ENCODE data around the gene C4BPB.

The C4BPB gene

GRCh38 chr1:207048041-207048440 is 40.6 kb upstream of the C4BPB start:
- H3K36me3 ChIP-seq (ENCODE audit: control insufficient read depth in 4 of 4, insufficient read depth in 4 of 4, low read length in 3 of 4), result peaks cover 8 to 25% (median 16%) of the 10 kb centered on the region in 4 experiments
- 100% methylated on average over 3 of the region's 6 CpGs for WGBS (ENCODE audit: insufficient coverage)
- CTCF ChIA-PET, result interaction anchor here (0.7 to 7.4 kb wide), 6 partner anchors 8 to 42 kb away, joined by 3 to 60 read pairs (median 4); partner anchors contain the start of gene C1orf116
- no peak overlapping the region for H3K4me3 ChIP-seq (ENCODE audit: control insufficient read depth in 1 of 7, extremely low read depth in 1 of 7, insufficient read depth in 4 of 7, low read depth in 2 of 7, low read length in 6 of 7)
- no peak for DNase-seq
- peaks cover 5 to 32% (median 23%) of the 10 kb centered on the region in 4 experiments for H3K4me1 ChIP-seq (ENCODE audit: control extremely low read depth in 1 of 4, control insufficient read depth in 4 of 4, insufficient read depth in 4 of 4, low read length in 3 of 4)
- peak overlapping the region in 1 of 2 experiments; percentile 23 for H3K27ac ChIP-seq (ENCODE audit: insufficient read depth in 1 of 2, low read depth in 1 of 2, low read length in 2 of 2, poor library complexity in 1 of 2, severe bottlenecking in 2 of 2)
- POLR2A ChIA-PET, result no interaction called here
- no peaks in the 10 kb centered on the region for H3K27me3 ChIP-seq (replicated peaks in 2 of 5; ENCODE audit: control insufficient read depth in 4 of 5, insufficient read depth in 5 of 5, low read length in 4 of 5)
- H3K9me3 ChIP-seq (ENCODE audit: control extremely low read depth in 1 of 5, control insufficient read depth in 4 of 5, insufficient read depth in 2 of 5, low read depth in 1 of 5, low read length in 4 of 5), result no peaks in the 10 kb centered on the region

- WGBS (ENCODE audit: insufficient coverage), result 89% methylated on average over 3 of the region's 4 CpGs
- Histone ChIP-seq H3K4me1 (ENCODE audit: control extremely low read depth in 1 of 4, control insufficient read depth in 4 of 4, insufficient read depth in 4 of 4, low read length in 3 of 4) (peaks cover 5 to 38% (median 31%) of the 10 kb centered on the region in 4 experiments), H3K27me3 (replicated peaks in 2 of 5; ENCODE audit: control insufficient read depth in 4 of 5, insufficient read depth in 5 of 5, low read length in 4 of 5) (no peaks in the 10 kb centered on the region), H3K36me3 (ENCODE audit: control insufficient read depth in 4 of 4, insufficient read depth in 4 of 4, low read length in 3 of 4) (peaks cover 8 to 25% (median 16%) of the 10 kb centered on the region in 4 experiments), H3K27ac (ENCODE audit: insufficient read depth in 1 of 2, low read depth in 1 of 2, low read length in 2 of 2, poor library complexity in 1 of 2, severe bottlenecking in 2 of 2) (peak overlapping the region in 1 of 2 experiments; percentile 97), H3K4me3 (ENCODE audit: control insufficient read depth in 1 of 7, extremely low read depth in 1 of 7, insufficient read depth in 4 of 7, low read depth in 2 of 7, low read length in 6 of 7) (peak overlapping the region in 1 of 7 experiments; percentile 83), H3K9me3 (ENCODE audit: control extremely low read depth in 1 of 5, control insufficient read depth in 4 of 5, insufficient read depth in 2 of 5, low read depth in 1 of 5, low read length in 4 of 5) (no peaks in the 10 kb centered on the region)
- CTCF ChIA-PET, result interaction anchor here (0.8 to 7.4 kb wide), 8 partner anchors 9 to 43 kb away, joined by 3 to 60 read pairs (median 10); partner anchors contain the start of gene C1orf116
- POLR2A ChIA-PET, result no interaction called here
- DNase-seq, result no peak
Observed at GRCh38 chr1:207049054-207049453, 39.6 kb upstream of the C4BPB start.

DNA sequence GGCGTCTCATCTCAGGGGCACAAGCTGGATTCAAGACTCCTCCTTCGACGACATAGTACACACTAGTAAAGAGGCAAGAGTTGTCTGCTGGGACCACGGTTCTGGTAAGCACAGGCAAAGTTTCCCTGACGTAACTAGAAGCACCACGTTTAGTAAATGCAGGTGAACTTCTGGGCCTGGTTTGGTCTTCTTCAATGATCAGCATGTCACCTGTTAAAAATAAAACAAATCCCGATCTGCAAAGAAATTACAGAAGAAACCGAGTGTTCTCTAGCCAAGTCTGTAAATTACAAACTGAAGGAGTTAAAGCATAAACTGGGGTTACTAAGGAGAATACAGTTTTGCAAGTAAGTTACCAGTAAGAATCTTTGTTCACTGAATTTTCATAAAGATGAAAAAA is 39.1 kb upstream of the C4BPB start:
- H3K4me1 ChIP-seq (ENCODE audit: control extremely low read depth in 1 of 4, control insufficient read depth in 4 of 4, insufficient read depth in 4 of 4, low read length in 3 of 4), result peaks cover 10 to 43% (median 33%) of the 10 kb centered on the region in 4 experiments
- POLR2A ChIA-PET, result no interaction called here
- CTCF ChIA-PET, result interaction anchor here (0.8 to 7.4 kb wide), 14 partner anchors 10 to 451 kb away, joined by 3 to 60 read pairs (median 7); partner anchors contain the start of gene C1orf116
- WGBS (ENCODE audit: insufficient coverage), result 73% methylated on average over 8 of the region's 8 CpGs
- H3K9me3 ChIP-seq (ENCODE audit: control extremely low read depth in 1 of 5, control insufficient read depth in 4 of 5, insufficient read depth in 2 of 5, low read depth in 1 of 5, low read length in 4 of 5), result no peaks in the 10 kb centered on the region
- H3K4me3 ChIP-seq (ENCODE audit: control insufficient read depth in 1 of 7, extremely low read depth in 1 of 7, insufficient read depth in 4 of 7, low read depth in 2 of 7, low read length in 6 of 7), result peak overlapping the region in 6 of 7 experiments; percentile 83 to 100 (median 99)
- H3K27ac ChIP-seq (ENCODE audit: insufficient read depth in 1 of 2, low read depth in 1 of 2, low read length in 2 of 2, poor library complexity in 1 of 2, severe bottlenecking in 2 of 2), result peak overlapping the region in 1 of 2 experiments; percentile 97
- no peaks in the 10 kb centered on the region for H3K27me3 ChIP-seq (replicated peaks in 2 of 5; ENCODE audit: control insufficient read depth in 4 of 5, insufficient read depth in 5 of 5, low read length in 4 of 5)
- peaks cover 8 to 25% (median 16%) of the 10 kb centered on the region in 4 experiments for H3K36me3 ChIP-seq (ENCODE audit: control insufficient read depth in 4 of 4, insufficient read depth in 4 of 4, low read length in 3 of 4)
- no peak for DNase-seq

DNA sequence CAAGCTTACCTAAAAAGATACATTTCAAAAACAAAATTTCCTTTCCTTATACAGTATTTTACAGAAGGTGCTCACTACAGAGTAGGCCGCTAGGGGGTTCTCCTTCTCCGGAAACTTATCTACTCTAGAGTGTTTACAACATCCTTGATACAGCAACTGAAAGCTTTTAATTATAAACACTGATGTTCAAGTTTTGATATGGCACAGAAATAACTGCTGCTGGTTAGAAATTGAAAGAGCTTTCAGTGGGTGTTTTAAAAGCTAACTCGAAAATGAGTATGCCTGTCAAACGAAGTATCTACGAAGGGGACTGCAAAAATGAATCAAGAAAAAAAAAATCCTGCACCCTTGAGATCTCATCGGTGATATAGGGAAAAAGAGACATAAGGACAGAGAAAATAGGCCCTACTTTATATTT is 38.7 kb upstream of the C4BPB start:
- DNase-seq, result peak; percentile 57 to 68 (median 67)
- POLR2A ChIA-PET, result no interaction called here
- H3K9me3 ChIP-seq (ENCODE audit: control extremely low read depth in 1 of 5, control insufficient read depth in 4 of 5, insufficient read depth in 2 of 5, low read depth in 1 of 5, low read length in 4 of 5), result no peaks in the 10 kb centered on the region
- H3K27ac ChIP-seq (ENCODE audit: insufficient read depth in 1 of 2, low read depth in 1 of 2, low read length in 2 of 2, poor library complexity in 1 of 2, severe bottlenecking in 2 of 2), result peak overlapping the region; percentile 93 to 97
- CTCF ChIA-PET, result interaction anchor here (0.8 to 7.4 kb wide), 15 partner anchors 9 to 450 kb away, joined by 3 to 60 read pairs (median 7); partner anchors contain the start of gene C1orf116
- no peaks in the 10 kb centered on the region for H3K27me3 ChIP-seq (replicated peaks in 2 of 5; ENCODE audit: control insufficient read depth in 4 of 5, insufficient read depth in 5 of 5, low read length in 4 of 5)
- H3K4me1 ChIP-seq (ENCODE audit: control extremely low read depth in 1 of 4, control insufficient read depth in 4 of 4, insufficient read depth in 4 of 4, low read length in 3 of 4), result peaks cover 14 to 48% (median 35%) of the 10 kb centered on the region in 4 experiments
- WGBS (ENCODE audit: insufficient coverage), result 0% methylated on average over 3 of the region's 6 CpGs
- peak overlapping the region; percentile 83 to 100 (median 99) for H3K4me3 ChIP-seq (ENCODE audit: control insufficient read depth in 1 of 7, extremely low read depth in 1 of 7, insufficient read depth in 4 of 7, low read depth in 2 of 7, low read length in 6 of 7)
- H3K36me3 ChIP-seq (ENCODE audit: control insufficient read depth in 4 of 4, insufficient read depth in 4 of 4, low read length in 3 of 4), result peaks cover 8 to 23% (median 16%) of the 10 kb centered on the region in 4 experiments

- peak overlapping the region; percentile 93 to 97 for H3K27ac ChIP-seq (ENCODE audit: insufficient read depth in 1 of 2, low read depth in 1 of 2, low read length in 2 of 2, poor library complexity in 1 of 2, severe bottlenecking in 2 of 2)
- peaks cover 20 to 48% (median 36%) of the 10 kb centered on the region in 4 experiments for H3K4me1 ChIP-seq (ENCODE audit: control extremely low read depth in 1 of 4, control insufficient read depth in 4 of 4, insufficient read depth in 4 of 4, low read length in 3 of 4)
- 0% methylated on average over 40 of the region's 47 CpGs for WGBS (ENCODE audit: insufficient coverage)
- H3K27me3 ChIP-seq (replicated peaks in 2 of 5; ENCODE audit: control insufficient read depth in 4 of 5, insufficient read depth in 5 of 5, low read length in 4 of 5), result no peaks in the 10 kb centered on the region
- H3K9me3 ChIP-seq (ENCODE audit: control extremely low read depth in 1 of 5, control insufficient read depth in 4 of 5, insufficient read depth in 2 of 5, low read depth in 1 of 5, low read length in 4 of 5), result no peaks in the 10 kb centered on the region
- ChIA-PET POLR2A (interaction anchor here (0.6 kb wide), 1 partner anchor 1108 kb away, joined by 3 read pairs; no protein-coding TSS in a partner anchor), CTCF (interaction anchor here (0.8 to 7.4 kb wide), 12 partner anchors 10 to 449 kb away, joined by 3 to 60 read pairs (median 8); partner anchors contain the start of gene C1orf116)
- peak overlapping the region; percentile 83 to 100 (median 99) for H3K4me3 ChIP-seq (ENCODE audit: control insufficient read depth in 1 of 7, extremely low read depth in 1 of 7, insufficient read depth in 4 of 7, low read depth in 2 of 7, low read length in 6 of 7)
- H3K36me3 ChIP-seq (ENCODE audit: control insufficient read depth in 4 of 4, insufficient read depth in 4 of 4, low read length in 3 of 4), result peaks cover 8 to 23% (median 14%) of the 10 kb centered on the region in 4 experiments
- DNase-seq, result peak; percentile 92 to 96 (median 94)
Observed at GRCh38 chr1:207050480-207051190, 38.0 kb upstream of the C4BPB start.

DNA sequence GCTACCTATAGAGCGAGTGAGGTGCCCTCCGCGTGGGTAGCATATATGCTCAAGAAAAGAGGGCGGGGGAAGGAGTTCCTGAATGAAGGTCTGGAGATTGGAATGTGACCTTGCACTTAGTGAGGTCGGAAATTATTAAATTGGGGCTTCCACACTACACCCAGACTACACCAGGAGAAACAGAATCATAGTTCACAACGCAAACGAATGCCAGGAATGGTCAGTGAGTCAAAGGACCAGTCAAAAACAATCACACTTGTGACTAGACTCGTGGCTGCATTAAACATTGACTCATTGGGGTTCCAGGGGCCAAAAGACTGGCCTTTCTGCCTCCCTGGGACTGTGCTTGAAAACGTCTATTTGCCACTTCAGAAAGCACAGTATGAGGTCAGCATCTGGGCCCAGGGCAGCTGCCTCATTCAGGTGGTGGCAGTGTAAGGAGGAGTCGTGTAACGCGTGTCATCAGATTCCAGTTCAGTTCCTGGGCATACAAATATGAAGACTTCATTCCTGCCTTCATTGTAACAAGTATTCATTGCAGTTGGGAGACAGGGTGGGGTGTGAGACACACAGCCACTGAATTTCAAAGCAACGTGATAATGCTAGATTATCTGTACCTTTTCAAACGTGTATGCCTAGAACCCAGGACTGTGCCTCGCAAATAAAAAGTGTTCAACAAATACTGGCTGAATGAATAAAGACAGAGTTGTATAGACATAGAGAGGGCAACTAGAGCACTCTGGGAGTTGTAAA is 37.3 kb upstream of the C4BPB start, which contains the start of gene YOD1:
YOD1 (minus strand) TSS at position 18 of the 753 bp plus-strand sequence. CDS start 178 bp downstream, outside the sequence.
- DNase-seq, result no peak
- Histone ChIP-seq H3K27ac (ENCODE audit: insufficient read depth in 1 of 2, low read depth in 1 of 2, low read length in 2 of 2, poor library complexity in 1 of 2, severe bottlenecking in 2 of 2) (peak within 1 kb of the TSS; percentile 93 to 97), H3K4me3 (ENCODE audit: control insufficient read depth in 1 of 7, extremely low read depth in 1 of 7, insufficient read depth in 4 of 7, low read depth in 2 of 7, low read length in 6 of 7) (peak within 1 kb of the TSS; percentile 83 to 100 (median 99)), H3K9me3 (ENCODE audit: control extremely low read depth in 1 of 5, control insufficient read depth in 4 of 5, insufficient read depth in 2 of 5, low read depth in 1 of 5, low read length in 4 of 5) (no peaks in the 10 kb centered on the region), H3K36me3 (ENCODE audit: control insufficient read depth in 4 of 4, insufficient read depth in 4 of 4, low read length in 3 of 4) (peaks cover 6 to 23% (median 12%) of the 10 kb centered on the region in 4 experiments), H3K4me1 (ENCODE audit: control extremely low read depth in 1 of 4, control insufficient read depth in 4 of 4, insufficient read depth in 4 of 4, low read length in 3 of 4) (peaks cover 22 to 48% (median 36%) of the 10 kb centered on the region in 4 experiments), H3K27me3 (replicated peaks in 2 of 5; ENCODE audit: control insufficient read depth in 4 of 5, insufficient read depth in 5 of 5, low read length in 4 of 5) (no peaks in the 10 kb centered on the region)
- 77% methylated on average over 8 of the region's 15 CpGs for WGBS (ENCODE audit: insufficient coverage)
- ChIA-PET POLR2A (interaction anchor here (0.6 kb wide), 1 partner anchor 1109 kb away, joined by 3 read pairs; no protein-coding TSS in a partner anchor), CTCF (interaction anchor here (1.2 to 7.4 kb wide), 7 partner anchors 20 to 29 kb away, joined by 4 to 60 read pairs (median 8); partner anchors contain the start of gene C1orf116)

Measured in common myeloid progenitor, CD34-positive (primary cell).